Activated CD8-positive, alpha-beta T cell treated with anti-CD3 and anti-CD28 coated beads for 36 hours (primary cell): Measurements from ENCODE around the gene RCBTB1. TPM values are rescaled to one million over a fixed set of nuclear protein-coding genes. Genes with fewer than 3 reads are reported as not detected.

Source experiments
- ATAC-seq: fragments of 200-7000 bp; cut with Tn5 transposase; one replicate; pipeline ENCODE4 v1.10.0; 2021; ENCODE audit warnings: mild to moderate bottlenecking, moderate library complexity
- CTCF ChIA-PET: fragments of 350-600 bp; sonication (Branson Sonifier 250); formaldehyde crosslinking; loops from one replicate; lab custom pipeline; 2021; ENCODE audit warnings: antibody characterized with exemption; lab: Charles Lee
- POLR2A ChIA-PET: fragments of 350-600 bp; sonication (Branson Sonifier 250); formaldehyde crosslinking; loops from one replicate; lab custom pipeline; 2021; ENCODE audit warnings: antibody characterized with exemption; lab: Charles Lee
- DNase-seq: peaks from one replicate; pipeline ENCODE4 v3.0.0-alpha.2; 2020
- H3K27ac Mint-ChIP-seq: one replicate; pipeline ENCODE4 v1.8.0; 2021; ENCODE audit warnings: mild to moderate bottlenecking, mixed read lengths
- H3K27me3 Mint-ChIP-seq: one replicate; pipeline ENCODE4 v1.8.0; 2021; ENCODE audit warnings: mixed read lengths
- H3K36me3 Mint-ChIP-seq: one replicate; pipeline ENCODE4 v1.8.0; 2021; ENCODE audit warnings: low read depth, mixed read lengths
- H3K4me1 Mint-ChIP-seq: one replicate; pipeline ENCODE4 v1.8.0; 2021; ENCODE audit warnings: low read depth, mixed read lengths
- H3K4me3 Mint-ChIP-seq: one replicate; pipeline ENCODE4 v1.8.0; 2021; ENCODE audit warnings: mild to moderate bottlenecking, moderate library complexity, mixed read lengths
- H3K9me3 Mint-ChIP-seq: one replicate; pipeline ENCODE4 v1.8.0; 2021; ENCODE audit warnings: mixed read lengths
- CTCF ChIP-seq: fragments of 200-600 bp; IDR thresholded peaks from one replicate; pipeline ENCODE4 v1.8.0; 2022; ENCODE audit warnings: antibody characterized with exemption, mild to moderate bottlenecking
- intact Hi-C: fragments of 100-400 bp; cut with micrococcal nuclease; formaldehyde crosslinking; loops from one replicate; pipeline ENCODE4 v1.10.0; 2022
- total RNA-seq, 2 experiments: library from RNA; stranded (reverse); gene quantifications; one replicate each; pipeline ENCODE4 v1.2.3, GENCODE V29; 2021

The RCBTB1 gene
- total RNA-seq, 2 experiments from 2014 or later = 14.2 to 14.6 TPM

- ChIA-PET POLR2A (no interaction called here), CTCF (no interaction called here)
- DNase-seq = no peak
- peak overlapping the region; percentile 20 for H3K27ac Mint-ChIP-seq
- intact Hi-C loops = no loop called here
- no peaks in the 10 kb centered on the region for H3K9me3 Mint-ChIP-seq
- no peak overlapping the region for H3K4me3 Mint-ChIP-seq
- H3K36me3 Mint-ChIP-seq = peaks cover 25% of the 10 kb centered on the region
- no peak for ATAC-seq
- no peak for TF ChIP-seq CTCF
- H3K27me3 Mint-ChIP-seq = no peaks in the 10 kb centered on the region
- peaks cover 11% of the 10 kb centered on the region for H3K4me1 Mint-ChIP-seq
These were observed 58.2 kb downstream of the RCBTB1 start for GRCh38 chr13:49527123-49527522.

- intact Hi-C loops = no loop called here
- no peak for TF ChIP-seq CTCF
- ATAC-seq (peak; percentile 30), DNase-seq (no peak)
- CTCF ChIA-PET = interaction anchor here (1.2 to 1.7 kb wide), 2 partner anchors 13 to 82 kb away, joined by 3 to 4 read pairs; no protein-coding TSS in a partner anchor
- Mint-ChIP-seq H3K4me3 (no peak overlapping the region), H3K27ac (no peak overlapping the region), H3K4me1 (peaks cover 3% of the 10 kb centered on the region), H3K36me3 (peaks cover 21% of the 10 kb centered on the region), H3K27me3 (no peaks in the 10 kb centered on the region), H3K9me3 (no peaks in the 10 kb centered on the region)
- POLR2A ChIA-PET = interaction anchor here (0.9 kb wide), 1 partner anchor 10 kb away, joined by 3 read pairs; no protein-coding TSS in a partner anchor
These were observed 60.4 kb downstream of the RCBTB1 start for GRCh38 chr13:49524740-49525501.

- DNase-seq (no peak), ATAC-seq (no peak)
- H3K27ac Mint-ChIP-seq = no peak overlapping the region
- ChIA-PET POLR2A (no interaction called here), CTCF (interaction anchor here (1.5 kb wide), 1 partner anchor 85 kb away, joined by 6 read pairs; no protein-coding TSS in a partner anchor)
- TF ChIP-seq CTCF = no peak
- H3K27me3 Mint-ChIP-seq = no peaks in the 10 kb centered on the region
- no peak overlapping the region for H3K4me3 Mint-ChIP-seq
- peaks cover 12% of the 10 kb centered on the region for H3K36me3 Mint-ChIP-seq
- peaks cover 3% of the 10 kb centered on the region for H3K4me1 Mint-ChIP-seq
- H3K9me3 Mint-ChIP-seq = no peaks in the 10 kb centered on the region
- intact Hi-C loops = no loop called here
These were observed 64.1 kb downstream of the RCBTB1 start for GRCh38 chr13:49521224-49521623.

- peaks cover 27% of the 10 kb centered on the region for H3K36me3 Mint-ChIP-seq
These were observed 67.9 kb downstream of the RCBTB1 start for GRCh38 chr13:49517461-49517860.

More at GRCh38 chr13:49517461-49517860, 67.9 kb downstream of the RCBTB1 start:
- ChIA-PET CTCF (interaction anchor here (0.7 to 1.2 kb wide), 3 partner anchors 10 to 50 kb away, joined by 3 read pairs; no protein-coding TSS in a partner anchor), POLR2A (no interaction called here)
- TF ChIP-seq CTCF = no peak
- Mint-ChIP-seq H3K27ac (no peak overlapping the region), H3K4me3 (no peak overlapping the region), H3K9me3 (no peaks in the 10 kb centered on the region), H3K27me3 (no peaks in the 10 kb centered on the region), H3K4me1 (no peaks in the 10 kb centered on the region)
- ATAC-seq (no peak), DNase-seq (no peak)
- intact Hi-C loops = no loop called here
